PFSK-1 (cell line): ENCODE measurements around the gene TMEM184B.

Source experiments
- FOXP2 ChIP-seq: optimal IDR thresholded peaks from 2 replicates; pipeline ENCODE3; 2011; ENCODE audit warnings: borderline replicate concordance, control low read depth, inconsistent platforms; ENCODE audit not compliant: insufficient read depth; ENCODE audit errors: extremely low read length, extremely low read depth
- POLR2AphosphoS5 ChIP-seq: IDR thresholded peaks from 2 replicates; pipeline ENCODE4 v1.6.1; 2012; ENCODE audit warnings: low read depth, mild to moderate bottlenecking, control low read depth, low read length, moderate library complexity

DNA sequence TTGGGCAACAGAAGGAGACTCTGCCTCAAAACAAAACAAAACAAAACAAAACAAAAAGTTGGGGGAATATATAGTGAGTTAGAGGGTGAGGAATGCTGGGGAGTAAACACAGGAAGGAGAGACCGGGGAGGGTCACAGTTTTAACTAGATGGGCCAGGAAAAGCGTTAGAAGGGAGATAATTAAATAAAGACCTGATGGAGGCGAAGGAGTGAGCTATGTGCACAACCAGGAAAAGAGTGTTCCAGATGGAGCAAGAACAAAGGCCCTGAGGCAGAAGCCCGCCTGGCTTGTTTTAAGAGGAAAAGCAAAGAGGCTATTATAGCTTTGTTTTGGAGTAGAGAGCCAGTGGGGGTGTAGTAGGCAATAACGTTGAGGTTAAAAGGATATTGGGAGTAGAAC is 86.4 kb downstream of the TMEM184B start:
- TF ChIP-seq POLR2AphosphoS5, result no peak
- no peak for TF ChIP-seq FOXP2
